Measurements from ENCODE around the gene STX18.

DNA sequence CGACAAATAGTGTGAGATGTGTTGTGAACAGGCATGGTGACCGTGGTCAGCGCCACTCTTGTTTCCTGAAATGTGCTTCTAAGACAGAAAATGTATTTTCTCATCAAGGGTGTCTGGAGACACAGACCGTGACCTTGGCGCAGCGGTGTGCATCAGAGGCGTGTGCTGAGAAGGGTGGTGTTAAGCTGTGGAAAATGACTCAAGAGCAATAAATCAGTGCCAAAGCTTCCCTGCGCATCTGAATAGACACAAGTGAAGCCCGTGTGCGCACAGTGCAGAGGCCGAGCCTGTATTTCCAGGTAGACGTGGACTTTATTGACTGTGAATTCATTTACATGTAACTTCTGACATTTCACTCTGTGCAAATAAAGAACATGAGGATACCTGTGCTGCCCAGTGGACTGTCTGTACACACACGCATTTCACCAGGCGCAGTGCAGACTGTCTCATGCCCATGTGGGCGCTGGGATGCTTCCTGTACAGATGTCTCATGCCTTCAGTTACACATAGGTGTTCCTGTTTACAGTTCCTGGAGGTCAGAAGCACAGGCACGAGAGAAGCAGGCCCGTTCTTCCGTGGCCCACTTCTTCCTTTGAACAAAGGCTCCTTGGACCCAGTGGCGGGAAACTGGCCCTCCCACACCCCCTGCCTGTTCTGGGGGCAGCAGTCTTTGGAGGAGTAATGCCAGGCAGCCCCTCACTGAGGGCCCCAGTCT, 123.0 kb downstream of the STX18 start:
- TF ChIP-seq, protein P1, sequence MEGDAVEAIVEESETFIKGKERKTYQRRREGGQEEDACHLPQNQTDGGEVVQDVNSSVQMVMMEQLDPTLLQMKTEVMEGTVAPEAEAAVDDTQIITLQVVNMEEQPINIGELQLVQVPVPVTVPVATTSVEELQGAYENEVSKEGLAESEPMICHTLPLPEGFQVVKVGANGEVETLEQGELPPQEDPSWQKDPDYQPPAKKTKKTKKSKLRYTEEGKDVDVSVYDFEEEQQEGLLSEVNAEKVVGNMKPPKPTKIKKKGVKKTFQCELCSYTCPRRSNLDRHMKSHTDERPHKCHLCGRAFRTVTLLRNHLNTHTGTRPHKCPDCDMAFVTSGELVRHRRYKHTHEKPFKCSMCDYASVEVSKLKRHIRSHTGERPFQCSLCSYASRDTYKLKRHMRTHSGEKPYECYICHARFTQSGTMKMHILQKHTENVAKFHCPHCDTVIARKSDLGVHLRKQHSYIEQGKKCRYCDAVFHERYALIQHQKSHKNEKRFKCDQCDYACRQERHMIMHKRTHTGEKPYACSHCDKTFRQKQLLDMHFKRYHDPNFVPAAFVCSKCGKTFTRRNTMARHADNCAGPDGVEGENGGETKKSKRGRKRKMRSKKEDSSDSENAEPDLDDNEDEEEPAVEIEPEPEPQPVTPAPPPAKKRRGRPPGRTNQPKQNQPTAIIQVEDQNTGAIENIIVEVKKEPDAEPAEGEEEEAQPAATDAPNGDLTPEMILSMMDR (IDR thresholded peaks at IDR 0.05): no peak
- TF ChIP-seq EZH2phosphoT487 (IDR thresholded peaks at IDR 0.05) (no peak), EZH2 (IDR thresholded peaks at IDR 0.05) (no peak)

Data from neural progenitor cell (in vitro differentiated cells).